HEK293 (cell line): ENCODE data around the gene ENDOV.

ENCODE experiments used
- GLIS1 ChIP-seq: fragments of 450-650 bp; formaldehyde crosslinking; IDR thresholded peaks from 2 replicates; pipeline ENCODE4 v1.5.1; 2016; ENCODE audit warnings: missing biosample characterization, missing genetic modification characterization
- GLIS2 ChIP-seq: fragments of 450-650 bp; formaldehyde crosslinking; IDR thresholded peaks from 2 replicates; pipeline ENCODE4 v1.5.1; 2016; ENCODE audit warnings: missing biosample characterization, missing genetic modification characterization
- HOXC10 ChIP-seq: sonication (generic); formaldehyde crosslinking; IDR thresholded peaks from 2 replicates; pipeline ENCODE4 v1.8.1; 2023; ENCODE audit warnings: mild to moderate bottlenecking, missing genetic modification reagents
- KLF1 ChIP-seq: fragments of 450-650 bp; formaldehyde crosslinking; IDR thresholded peaks from 2 replicates; pipeline ENCODE4 v1.5.1; 2016; ENCODE audit warnings: missing biosample characterization, missing genetic modification characterization
- SP3 ChIP-seq: fragments of 450-650 bp; formaldehyde crosslinking; IDR thresholded peaks from 2 replicates; pipeline ENCODE4 v1.5.1; 2016; ENCODE audit warnings: missing biosample characterization, missing genetic modification characterization
- ZEB2 ChIP-seq: fragments of 450-650 bp; formaldehyde crosslinking; IDR thresholded peaks from 2 replicates; pipeline ENCODE4 v1.5.1; 2016; ENCODE audit warnings: missing biosample characterization, missing genetic modification characterization
- ZNF2 ChIP-seq: fragments of 450-650 bp; formaldehyde crosslinking; IDR thresholded peaks from 2 replicates; pipeline ENCODE4 v1.5.1; 2016; ENCODE audit warnings: missing biosample characterization, missing genetic modification characterization
- ZNF335 ChIP-seq: fragments of 450-650 bp; formaldehyde crosslinking; conservative IDR thresholded peaks from 2 replicates; pipeline ENCODE4 v1.5.1; 2016; ENCODE audit warnings: missing biosample characterization, missing genetic modification characterization
- ZNF629 ChIP-seq: fragments of 450-650 bp; formaldehyde crosslinking; IDR thresholded peaks from 2 replicates; pipeline ENCODE4 v1.5.1; 2017; ENCODE audit warnings: missing biosample characterization, missing genetic modification characterization
- ZNF664 ChIP-seq: fragments of 450-650 bp; formaldehyde crosslinking; IDR thresholded peaks from 2 replicates; pipeline ENCODE4 v1.5.1; 2016; ENCODE audit warnings: missing biosample characterization, missing genetic modification characterization
- ZNF747 ChIP-seq: fragments of 450-650 bp; formaldehyde crosslinking; IDR thresholded peaks from 2 replicates; pipeline ENCODE4 v1.5.1; 2016; ENCODE audit warnings: missing biosample characterization, missing genetic modification characterization
- ZNF776 ChIP-seq: fragments of 450-650 bp; formaldehyde crosslinking; IDR thresholded peaks from 2 replicates; pipeline ENCODE4 v1.5.0; 2017; ENCODE audit warnings: missing biosample characterization, missing genetic modification characterization, borderline replicate concordance
- ZSCAN30 ChIP-seq: fragments of 450-650 bp; IDR thresholded peaks from 2 replicates; pipeline ENCODE4 v1.5.1; 2018; ENCODE audit warnings: missing biosample characterization, mild to moderate bottlenecking, missing genetic modification characterization, moderate library complexity
- TF ChIP-seq, protein P1 (sequence below): sonication (generic); formaldehyde crosslinking; IDR thresholded peaks from 2 replicates; pipeline ENCODE4 v1.8.1; 2022; ENCODE audit warnings: mild to moderate bottlenecking, moderate library complexity, missing genetic modification reagents
- TF ChIP-seq, protein P2 (sequence below): fragments of 450-650 bp; formaldehyde crosslinking; IDR thresholded peaks from 2 replicates; pipeline ENCODE4 v1.5.1; 2016; ENCODE audit warnings: missing biosample characterization, missing genetic modification characterization
- TF ChIP-seq, protein P3 (sequence below): fragments of 450-650 bp; formaldehyde crosslinking; IDR thresholded peaks from 2 replicates; pipeline ENCODE4 v1.5.1; 2016; ENCODE audit warnings: missing biosample characterization, missing genetic modification characterization
- TF ChIP-seq, protein P4 (sequence below): fragments of 450-650 bp; formaldehyde crosslinking; IDR thresholded peaks from 2 replicates; pipeline ENCODE4 v1.5.1; 2016; ENCODE audit warnings: missing biosample characterization, missing genetic modification characterization
- TF ChIP-seq, protein P5 (sequence below): fragments of 450-650 bp; formaldehyde crosslinking; IDR thresholded peaks from 2 replicates; pipeline ENCODE4 v1.5.1; 2016; ENCODE audit warnings: missing biosample characterization, missing genetic modification characterization

The ENDOV gene

DNA sequence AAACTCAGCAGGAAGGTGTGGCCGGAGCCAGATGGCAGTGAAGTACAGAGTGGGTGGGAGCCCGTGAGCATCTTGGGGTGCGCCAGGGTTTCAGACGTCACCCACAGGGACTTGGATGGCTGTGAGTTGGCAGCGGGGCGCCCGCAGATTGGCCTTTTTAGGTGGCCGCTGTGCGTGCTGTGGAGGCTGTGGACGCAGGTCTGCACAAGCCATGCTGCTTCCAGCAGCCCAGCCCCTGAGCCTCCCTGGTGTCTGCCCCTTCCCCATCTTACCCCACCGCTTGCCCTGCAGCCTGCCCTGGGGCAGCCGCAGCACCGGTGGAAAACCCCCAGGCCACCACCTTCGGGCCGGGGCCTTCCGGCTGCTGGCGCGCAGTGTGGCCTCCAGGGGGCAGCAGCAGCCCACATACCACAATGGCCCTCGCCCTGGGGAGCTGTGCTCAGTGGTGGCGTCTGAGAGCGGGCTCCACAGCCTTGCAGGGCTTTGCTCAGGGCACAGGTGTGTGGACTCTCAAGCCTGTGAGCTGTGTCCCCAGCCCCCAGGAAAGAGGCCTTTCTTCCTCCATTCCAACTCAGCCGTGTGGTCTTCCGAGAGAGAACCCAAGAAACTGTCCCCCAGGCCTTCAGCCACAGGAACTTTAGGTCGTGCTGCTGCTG is 11.8 kb downstream of the ENDOV start (continued):
- TF ChIP-seq, protein P1, sequence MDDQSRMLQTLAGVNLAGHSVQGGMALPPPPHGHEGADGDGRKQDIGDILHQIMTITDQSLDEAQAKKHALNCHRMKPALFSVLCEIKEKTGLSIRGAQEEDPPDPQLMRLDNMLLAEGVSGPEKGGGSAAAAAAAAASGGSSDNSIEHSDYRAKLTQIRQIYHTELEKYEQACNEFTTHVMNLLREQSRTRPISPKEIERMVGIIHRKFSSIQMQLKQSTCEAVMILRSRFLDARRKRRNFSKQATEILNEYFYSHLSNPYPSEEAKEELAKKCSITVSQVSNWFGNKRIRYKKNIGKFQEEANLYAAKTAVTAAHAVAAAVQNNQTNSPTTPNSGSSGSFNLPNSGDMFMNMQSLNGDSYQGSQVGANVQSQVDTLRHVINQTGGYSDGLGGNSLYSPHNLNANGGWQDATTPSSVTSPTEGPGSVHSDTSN: 0 out of 2 replicates have a peak, but pooled peaks have one; percentile 55
- TF ChIP-seq GLIS1 (peak; percentile 74), ZNF664 (tag by site-specific recombination) (no peak), HOXC10 (no peak), KLF1 (tag by site-specific recombination) (peak; percentile 32; the same call in 1 of the 2 replicates), ZNF2 (tag by site-specific recombination) (peak; percentile 81; the same call in 1 of the 2 replicates), ZNF776 (no peak), ZNF747 (tag by site-specific recombination) (no peak), ZSCAN30 (peak; percentile 63; the same call in 1 of the 2 replicates), ZNF629 (0 out of 2 replicates have a peak, but pooled peaks have one; percentile 12), GLIS2 (peak; percentile 63; the same call in 1 of the 2 replicates), ZNF335 (tag by site-specific recombination) (peak; percentile 61), ZEB2 (tag by site-specific recombination) (no peak), SP3 (tag by site-specific recombination) (0 out of 2 replicates have a peak, but pooled peaks have one; percentile 12)
- TF ChIP-seq, protein P2, sequence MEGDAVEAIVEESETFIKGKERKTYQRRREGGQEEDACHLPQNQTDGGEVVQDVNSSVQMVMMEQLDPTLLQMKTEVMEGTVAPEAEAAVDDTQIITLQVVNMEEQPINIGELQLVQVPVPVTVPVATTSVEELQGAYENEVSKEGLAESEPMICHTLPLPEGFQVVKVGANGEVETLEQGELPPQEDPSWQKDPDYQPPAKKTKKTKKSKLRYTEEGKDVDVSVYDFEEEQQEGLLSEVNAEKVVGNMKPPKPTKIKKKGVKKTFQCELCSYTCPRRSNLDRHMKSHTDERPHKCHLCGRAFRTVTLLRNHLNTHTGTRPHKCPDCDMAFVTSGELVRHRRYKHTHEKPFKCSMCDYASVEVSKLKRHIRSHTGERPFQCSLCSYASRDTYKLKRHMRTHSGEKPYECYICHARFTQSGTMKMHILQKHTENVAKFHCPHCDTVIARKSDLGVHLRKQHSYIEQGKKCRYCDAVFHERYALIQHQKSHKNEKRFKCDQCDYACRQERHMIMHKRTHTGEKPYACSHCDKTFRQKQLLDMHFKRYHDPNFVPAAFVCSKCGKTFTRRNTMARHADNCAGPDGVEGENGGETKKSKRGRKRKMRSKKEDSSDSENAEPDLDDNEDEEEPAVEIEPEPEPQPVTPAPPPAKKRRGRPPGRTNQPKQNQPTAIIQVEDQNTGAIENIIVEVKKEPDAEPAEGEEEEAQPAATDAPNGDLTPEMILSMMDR (tag by site-specific recombination): peak; percentile 98
- TF ChIP-seq, protein P3, sequence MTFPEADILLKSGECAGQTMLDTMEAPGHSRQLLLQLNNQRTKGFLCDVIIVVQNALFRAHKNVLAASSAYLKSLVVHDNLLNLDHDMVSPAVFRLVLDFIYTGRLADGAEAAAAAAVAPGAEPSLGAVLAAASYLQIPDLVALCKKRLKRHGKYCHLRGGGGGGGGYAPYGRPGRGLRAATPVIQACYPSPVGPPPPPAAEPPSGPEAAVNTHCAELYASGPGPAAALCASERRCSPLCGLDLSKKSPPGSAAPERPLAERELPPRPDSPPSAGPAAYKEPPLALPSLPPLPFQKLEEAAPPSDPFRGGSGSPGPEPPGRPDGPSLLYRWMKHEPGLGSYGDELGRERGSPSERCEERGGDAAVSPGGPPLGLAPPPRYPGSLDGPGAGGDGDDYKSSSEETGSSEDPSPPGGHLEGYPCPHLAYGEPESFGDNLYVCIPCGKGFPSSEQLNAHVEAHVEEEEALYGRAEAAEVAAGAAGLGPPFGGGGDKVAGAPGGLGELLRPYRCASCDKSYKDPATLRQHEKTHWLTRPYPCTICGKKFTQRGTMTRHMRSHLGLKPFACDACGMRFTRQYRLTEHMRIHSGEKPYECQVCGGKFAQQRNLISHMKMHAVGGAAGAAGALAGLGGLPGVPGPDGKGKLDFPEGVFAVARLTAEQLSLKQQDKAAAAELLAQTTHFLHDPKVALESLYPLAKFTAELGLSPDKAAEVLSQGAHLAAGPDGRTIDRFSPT (tag by site-specific recombination): peak; percentile 51; the same call in 1 of the 2 replicates
- TF ChIP-seq, protein P4, sequence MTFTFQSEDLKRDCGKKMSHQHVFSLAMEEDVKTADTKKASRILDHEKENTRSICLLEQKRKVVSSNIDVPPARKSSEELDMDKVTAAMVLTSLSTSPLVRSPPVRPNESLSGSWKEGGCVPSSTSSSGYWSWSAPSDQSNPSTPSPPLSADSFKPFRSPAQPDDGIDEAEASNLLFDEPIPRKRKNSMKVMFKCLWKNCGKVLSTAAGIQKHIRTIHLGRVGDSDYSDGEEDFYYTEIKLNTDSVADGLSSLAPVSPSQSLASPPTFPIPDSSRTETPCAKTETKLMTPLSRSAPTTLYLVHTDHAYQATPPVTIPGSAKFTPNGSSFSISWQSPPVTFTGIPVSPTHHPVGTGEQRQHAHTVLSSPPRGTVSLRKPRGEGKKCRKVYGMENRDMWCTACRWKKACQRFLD (tag by site-specific recombination): no peak
- TF ChIP-seq, protein P5, sequence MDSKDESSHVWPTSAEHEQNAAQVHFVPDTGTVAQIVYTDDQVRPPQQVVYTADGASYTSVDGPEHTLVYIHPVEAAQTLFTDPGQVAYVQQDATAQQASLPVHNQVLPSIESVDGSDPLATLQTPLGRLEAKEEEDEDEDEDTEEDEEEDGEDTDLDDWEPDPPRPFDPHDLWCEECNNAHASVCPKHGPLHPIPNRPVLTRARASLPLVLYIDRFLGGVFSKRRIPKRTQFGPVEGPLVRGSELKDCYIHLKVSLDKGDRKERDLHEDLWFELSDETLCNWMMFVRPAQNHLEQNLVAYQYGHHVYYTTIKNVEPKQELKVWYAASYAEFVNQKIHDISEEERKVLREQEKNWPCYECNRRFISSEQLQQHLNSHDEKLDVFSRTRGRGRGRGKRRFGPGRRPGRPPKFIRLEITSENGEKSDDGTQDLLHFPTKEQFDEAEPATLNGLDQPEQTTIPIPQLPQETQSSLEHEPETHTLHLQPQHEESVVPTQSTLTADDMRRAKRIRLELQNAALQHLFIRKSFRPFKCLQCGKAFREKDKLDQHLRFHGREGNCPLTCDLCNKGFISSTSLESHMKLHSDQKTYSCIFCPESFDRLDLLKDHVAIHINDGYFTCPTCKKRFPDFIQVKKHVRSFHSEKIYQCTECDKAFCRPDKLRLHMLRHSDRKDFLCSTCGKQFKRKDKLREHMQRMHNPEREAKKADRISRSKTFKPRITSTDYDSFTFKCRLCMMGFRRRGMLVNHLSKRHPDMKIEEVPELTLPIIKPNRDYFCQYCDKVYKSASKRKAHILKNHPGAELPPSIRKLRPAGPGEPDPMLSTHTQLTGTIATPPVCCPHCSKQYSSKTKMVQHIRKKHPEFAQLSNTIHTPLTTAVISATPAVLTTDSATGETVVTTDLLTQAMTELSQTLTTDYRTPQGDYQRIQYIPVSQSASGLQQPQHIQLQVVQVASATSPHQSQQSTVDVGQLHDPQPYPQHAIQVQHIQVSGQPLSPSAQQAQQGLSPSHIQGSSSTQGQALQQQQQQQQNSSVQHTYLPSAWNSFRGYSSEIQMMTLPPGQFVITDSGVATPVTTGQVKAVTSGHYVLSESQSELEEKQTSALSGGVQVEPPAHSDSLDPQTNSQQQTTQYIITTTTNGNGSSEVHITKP (tag by site-specific recombination): peak; percentile 46; the same call in 1 of the 2 replicates
